GM10248 (cell line): ENCODE measurements around the gene CADM1.

Experiments
- CTCF ChIA-PET: fragments of 300-600 bp; sonication (Branson Sonifier 250); formaldehyde crosslinking; extraction: SDS; loops from one replicate; lab custom pipeline; 2021; ENCODE audit warnings: antibody characterized with exemption; lab: Yijun Ruan, JAX
- POLR2A ChIA-PET: fragments of 350-650 bp; sonication (Branson Sonifier 250); formaldehyde crosslinking; extraction: SDS; loops from one replicate; lab custom pipeline; 2020; ENCODE audit warnings: antibody characterized with exemption; lab: Yijun Ruan, JAX
- DNase-seq: peaks from one replicate; pipeline ENCODE4 v3.0.0; 2012; ENCODE audit errors: extremely low spot score
- TF ChIP-seq, protein P1 (sequence below): IDR thresholded peaks from 2 replicates; pipeline ENCODE4 v1.5.1; 2012; ENCODE audit warnings: mild to moderate bottlenecking, low read depth; ENCODE audit errors: extremely low read depth, missing control alignments, control extremely low read depth

CADM1 gene

DNA sequence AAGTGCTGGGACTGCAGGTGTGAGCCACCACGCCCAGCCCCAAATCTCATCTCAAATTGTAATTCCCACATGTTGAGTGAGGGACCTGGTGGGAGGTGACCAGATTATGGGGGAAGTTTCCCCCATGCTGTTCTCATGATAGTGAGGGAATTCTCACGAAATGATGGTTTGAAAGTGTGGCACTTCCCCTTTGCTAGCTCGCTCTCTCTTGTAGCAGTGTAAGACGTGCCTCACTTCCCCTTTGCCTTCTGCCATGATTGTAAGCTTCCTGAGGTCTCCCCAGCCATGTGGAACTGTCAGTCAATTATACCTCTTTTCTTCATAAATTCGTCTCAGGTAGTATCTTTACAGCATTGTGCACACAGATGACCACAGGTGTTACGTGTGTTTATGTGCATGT is 357.8 kb downstream of the CADM1 start:
- ChIA-PET POLR2A (no interaction called here), CTCF (no interaction called here)
- TF ChIP-seq, protein P1, sequence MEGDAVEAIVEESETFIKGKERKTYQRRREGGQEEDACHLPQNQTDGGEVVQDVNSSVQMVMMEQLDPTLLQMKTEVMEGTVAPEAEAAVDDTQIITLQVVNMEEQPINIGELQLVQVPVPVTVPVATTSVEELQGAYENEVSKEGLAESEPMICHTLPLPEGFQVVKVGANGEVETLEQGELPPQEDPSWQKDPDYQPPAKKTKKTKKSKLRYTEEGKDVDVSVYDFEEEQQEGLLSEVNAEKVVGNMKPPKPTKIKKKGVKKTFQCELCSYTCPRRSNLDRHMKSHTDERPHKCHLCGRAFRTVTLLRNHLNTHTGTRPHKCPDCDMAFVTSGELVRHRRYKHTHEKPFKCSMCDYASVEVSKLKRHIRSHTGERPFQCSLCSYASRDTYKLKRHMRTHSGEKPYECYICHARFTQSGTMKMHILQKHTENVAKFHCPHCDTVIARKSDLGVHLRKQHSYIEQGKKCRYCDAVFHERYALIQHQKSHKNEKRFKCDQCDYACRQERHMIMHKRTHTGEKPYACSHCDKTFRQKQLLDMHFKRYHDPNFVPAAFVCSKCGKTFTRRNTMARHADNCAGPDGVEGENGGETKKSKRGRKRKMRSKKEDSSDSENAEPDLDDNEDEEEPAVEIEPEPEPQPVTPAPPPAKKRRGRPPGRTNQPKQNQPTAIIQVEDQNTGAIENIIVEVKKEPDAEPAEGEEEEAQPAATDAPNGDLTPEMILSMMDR, result no peak
- DNase-seq, result no peak

DNA sequence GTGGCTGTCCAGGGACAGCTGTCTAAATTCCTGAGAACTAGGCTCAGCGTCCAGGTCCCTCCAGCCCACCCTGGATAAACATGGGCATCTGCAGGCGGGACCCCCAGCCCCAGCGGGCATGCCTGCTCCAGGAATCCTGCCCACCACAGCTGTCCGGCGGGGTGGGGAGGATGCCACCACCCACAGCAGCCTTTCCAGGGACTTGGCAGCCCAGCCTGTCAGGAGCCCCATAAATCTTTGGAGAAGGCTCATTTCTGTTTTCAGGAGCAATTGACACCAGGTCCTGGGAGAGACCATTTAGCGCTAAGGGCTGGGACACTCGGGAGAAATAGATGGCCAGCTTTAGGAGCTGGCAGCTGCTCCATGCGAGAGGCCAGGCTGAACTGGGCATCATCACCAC is 358.9 kb downstream of the CADM1 start:
- POLR2A ChIA-PET, result no interaction called here
- no peak for DNase-seq
- CTCF ChIA-PET, result no interaction called here
- TF ChIP-seq, protein P1, result no peak

DNA sequence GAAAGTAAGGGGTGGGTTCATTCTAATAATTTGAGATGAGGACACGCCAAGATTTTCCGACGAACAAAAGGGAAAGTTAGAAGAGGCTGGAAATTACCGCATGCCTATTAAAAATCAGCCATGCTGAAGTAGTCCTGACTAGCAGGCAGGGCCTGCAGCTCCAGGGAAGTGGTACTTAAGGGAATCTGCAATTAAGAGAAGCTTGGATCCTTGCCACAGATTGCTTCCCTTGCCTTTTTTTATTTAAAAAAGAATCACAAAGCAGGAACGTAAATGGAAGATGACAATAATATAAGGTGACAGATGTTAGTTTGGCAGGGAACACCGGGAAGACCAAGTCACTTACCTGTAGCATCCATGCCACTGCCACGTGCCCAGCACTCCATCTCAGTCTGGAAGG is 359.3 kb downstream of the CADM1 start:
- no peak for DNase-seq
- POLR2A ChIA-PET, result no interaction called here
- TF ChIP-seq, protein P1, result no peak
- CTCF ChIA-PET, result interaction anchor here (2.8 kb wide), 1 partner anchor 12 kb away, joined by 10 read pairs; no protein-coding TSS in a partner anchor

DNA sequence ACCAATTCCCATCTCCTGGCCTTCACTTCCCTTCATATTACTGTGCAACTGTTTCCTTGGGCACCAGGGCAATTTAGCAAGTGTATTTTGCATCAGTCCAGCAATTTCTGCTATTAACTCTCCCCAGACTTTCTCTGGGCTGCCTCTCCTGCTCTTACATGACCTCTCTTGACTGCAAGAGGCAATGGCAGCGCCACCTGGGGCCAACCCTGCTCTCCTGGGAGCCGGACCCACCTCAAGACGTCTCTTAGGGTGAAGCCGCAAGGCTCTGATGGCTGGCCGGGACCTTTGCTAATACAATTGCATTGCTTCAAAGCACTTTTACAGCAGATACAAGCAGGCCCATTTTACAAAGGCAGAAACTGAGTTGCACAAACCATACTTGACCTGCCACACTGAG is 360.2 kb downstream of the CADM1 start:
- CTCF ChIA-PET, result interaction anchor here (2.8 kb wide), 1 partner anchor 11 kb away, joined by 10 read pairs; no protein-coding TSS in a partner anchor
- POLR2A ChIA-PET, result no interaction called here
- no peak for DNase-seq
- TF ChIP-seq, protein P1, result no peak

DNA sequence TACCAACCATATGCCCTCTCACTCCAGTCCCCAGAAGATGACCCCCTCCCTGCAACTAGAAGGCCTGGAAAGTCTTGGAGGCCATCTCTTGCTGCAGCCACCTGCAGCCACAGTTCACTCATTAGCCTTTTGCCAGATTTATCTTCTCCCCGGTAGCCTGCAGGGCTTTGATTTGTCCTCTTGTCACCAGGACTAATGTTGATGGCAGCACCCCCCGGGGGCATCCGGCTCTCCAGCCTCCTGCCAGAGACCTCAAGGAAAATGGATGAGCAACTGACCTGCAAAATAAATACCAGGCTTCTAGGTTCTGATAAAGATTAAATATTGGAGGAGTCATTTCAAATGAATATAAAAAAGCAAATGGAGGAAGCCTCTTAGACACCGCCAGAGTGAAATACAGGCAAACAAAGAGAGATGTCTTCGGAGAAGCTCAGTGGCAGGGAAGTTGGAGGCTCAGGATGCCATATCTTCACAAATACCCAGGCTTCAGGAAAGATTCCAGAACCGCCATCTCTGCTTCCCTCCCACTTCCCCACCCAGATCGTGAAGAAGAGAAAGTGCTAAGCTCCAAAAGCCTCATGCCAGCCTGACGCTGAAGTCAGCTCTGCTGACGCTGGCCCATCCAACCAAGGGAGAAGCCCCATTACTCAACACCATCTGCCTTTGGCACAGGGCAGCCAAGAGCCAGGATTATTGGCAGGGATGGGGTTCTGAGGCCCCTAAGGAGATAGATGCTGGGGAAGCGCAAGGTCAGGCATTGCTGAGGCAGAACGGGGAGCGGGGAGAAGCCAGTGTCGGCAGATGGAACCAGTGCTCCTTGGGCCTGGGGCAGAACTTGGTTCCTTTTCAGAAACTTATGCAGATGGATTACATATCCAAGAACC is 362.7 kb downstream of the CADM1 start:
- CTCF ChIA-PET, result no interaction called here
- TF ChIP-seq, protein P1, result no peak
- POLR2A ChIA-PET, result no interaction called here
- no peak for DNase-seq

DNA sequence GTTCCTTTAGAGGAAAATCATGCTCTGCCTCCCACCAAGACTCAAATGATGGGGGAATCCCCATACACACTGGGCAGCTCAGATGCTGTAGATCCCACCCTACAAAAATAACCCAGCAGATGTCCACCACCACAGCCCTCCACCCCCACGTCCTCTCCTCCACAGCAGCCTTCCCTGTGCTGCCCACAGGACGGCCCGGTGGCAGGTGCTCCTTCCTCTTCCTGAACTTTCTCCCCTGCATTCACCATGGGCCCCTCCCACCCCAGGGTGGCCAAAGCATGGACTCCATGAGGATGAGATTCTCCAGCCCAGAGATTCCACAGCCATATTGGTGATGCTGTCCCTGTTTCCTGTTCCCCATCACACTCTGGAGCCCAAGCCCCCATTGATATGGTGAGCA is 368.3 kb downstream of the CADM1 start:
- POLR2A ChIA-PET, result no interaction called here
- DNase-seq, result no peak
- CTCF ChIA-PET, result no interaction called here
- TF ChIP-seq, protein P1, result no peak
